Erythroblast (primary cell): ENCODE measurements around the gene EP400.

Experiments
- DNase-seq, 2 experiments: peaks; one replicate each; lab custom pipeline; 2025; lab: John Stamatoyannopoulos, UW
- GATA1 ChIP-seq: IDR thresholded peaks from 2 replicates; pipeline ENCODE4 v1.6.1; 2011; ENCODE audit warnings: low read depth, mild to moderate bottlenecking, control low read depth, low read length, moderate library complexity
- POLR2A ChIP-seq: IDR thresholded peaks from 2 replicates; pipeline ENCODE4 v1.6.1; 2011; ENCODE audit warnings: mild to moderate bottlenecking, low read length

EP400 gene

DNA sequence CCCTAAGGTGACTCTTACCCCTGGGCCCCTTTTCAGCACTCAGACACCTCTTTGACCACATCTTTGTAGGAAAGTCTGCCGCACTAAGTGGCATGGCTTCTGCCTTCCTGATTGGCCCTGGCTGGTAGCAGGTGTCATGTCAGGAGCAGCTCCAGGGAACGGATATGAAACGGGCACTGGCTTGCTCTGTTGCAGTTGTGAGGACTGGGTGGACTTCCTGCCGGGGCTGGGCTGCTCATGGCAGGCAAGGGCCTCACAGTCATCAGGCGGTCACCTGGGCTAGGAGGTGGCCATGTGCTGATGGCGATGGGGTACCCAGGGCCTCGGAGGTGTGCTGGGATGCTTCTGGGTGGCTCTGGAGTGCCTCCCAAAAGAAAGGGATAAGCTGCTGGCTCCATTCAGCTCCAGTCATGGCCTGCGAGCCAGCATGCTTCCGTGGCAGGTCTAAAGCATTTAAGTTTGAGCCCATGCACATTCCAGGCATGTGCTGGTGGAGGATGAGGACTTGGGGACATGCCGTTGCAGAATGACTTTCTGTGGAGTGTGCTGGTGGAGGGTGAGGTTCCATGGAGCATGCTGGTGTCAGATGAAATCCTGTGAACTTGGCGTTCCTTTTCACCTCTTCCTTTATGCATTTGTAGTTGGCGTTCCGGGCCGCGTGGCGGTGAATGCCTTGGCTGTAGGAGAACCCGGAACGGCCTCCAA is 77.2 kb downstream of the EP400 start:
- DNase-seq = no peak
- TF ChIP-seq GATA1 (no peak), POLR2A (no peak)

DNA sequence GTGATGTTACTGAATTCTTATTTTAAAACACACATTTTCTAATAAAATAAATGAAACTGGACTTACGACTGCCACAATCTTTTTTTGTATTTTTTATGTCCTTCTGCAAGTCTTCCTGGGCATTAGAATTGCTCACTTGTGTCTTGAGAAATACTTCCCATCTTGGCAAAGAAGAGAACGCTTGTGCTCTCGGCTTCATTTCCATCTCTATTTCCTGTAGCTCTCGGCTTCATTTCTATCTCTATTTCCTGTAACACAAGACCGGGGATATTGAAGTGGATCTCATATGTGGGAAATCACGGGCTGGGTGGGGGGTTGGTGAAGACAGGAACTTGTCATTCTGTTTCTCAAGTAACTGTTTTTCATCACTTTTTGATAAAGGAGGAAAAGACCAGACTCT is 77.9 kb downstream of the EP400 start:
- DNase-seq = no peak
- TF ChIP-seq POLR2A = no peak
- TF ChIP-seq GATA1 = no peak

DNA sequence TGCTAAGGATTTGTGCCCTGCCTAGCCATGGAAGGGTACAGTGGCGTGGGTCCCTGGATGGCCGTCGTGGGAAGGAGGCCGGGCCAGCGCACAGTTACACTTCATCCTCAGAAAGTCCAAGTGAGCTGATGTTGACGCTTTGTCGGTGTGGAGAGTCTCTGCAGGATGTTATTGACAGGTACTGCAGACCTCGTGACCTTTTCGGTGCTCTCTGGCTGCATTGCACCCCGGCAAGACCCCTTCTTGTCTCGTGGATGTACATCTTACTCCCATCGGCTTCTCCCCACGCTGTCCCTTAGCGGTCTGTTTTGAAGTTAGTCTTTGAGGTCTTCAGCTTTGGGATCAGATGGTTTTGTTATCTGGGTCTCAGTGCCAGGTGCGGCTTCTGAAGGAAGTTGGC is 78.4 kb downstream of the EP400 start:
- no peak for TF ChIP-seq POLR2A
- TF ChIP-seq GATA1 = no peak
- no peak for DNase-seq

DNA sequence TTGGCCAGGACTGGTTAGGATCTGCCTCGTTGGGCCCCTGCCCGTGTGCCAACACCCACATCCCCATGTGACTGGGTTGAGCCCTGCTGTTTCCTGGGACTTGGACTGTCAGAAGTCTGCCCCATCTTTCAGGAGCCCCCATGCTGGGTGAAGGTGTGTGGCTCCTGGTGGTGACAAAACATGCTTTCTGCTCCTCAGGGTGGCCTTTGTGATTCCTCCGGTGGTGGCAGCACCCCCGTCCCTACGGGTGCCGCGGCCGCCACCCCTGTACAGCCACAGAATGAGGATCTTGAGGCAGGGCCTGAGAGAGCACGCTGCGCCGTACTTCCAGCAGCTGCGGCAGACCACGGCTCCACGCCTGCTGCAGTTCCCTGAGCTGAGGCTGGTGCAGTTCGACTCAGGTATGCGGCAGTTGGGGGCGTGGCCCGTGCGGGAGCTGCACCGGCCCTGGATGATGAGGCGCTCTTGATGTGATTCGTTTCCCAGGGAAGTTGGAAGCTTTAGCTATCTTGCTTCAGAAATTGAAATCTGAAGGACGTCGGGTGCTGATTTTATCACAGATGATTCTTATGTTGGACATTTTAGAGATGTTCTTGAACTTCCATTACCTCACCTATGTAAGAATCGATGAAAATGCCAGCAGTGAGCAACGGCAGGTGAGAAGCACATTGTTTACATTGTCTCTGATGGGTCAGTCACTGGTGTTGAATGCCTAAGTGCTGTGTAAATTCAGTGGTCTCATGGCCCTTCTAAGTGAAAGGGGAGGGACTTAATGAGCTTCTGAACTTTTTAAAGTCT is 80.0 kb downstream of the EP400 start:
- TF ChIP-seq POLR2A = no peak
- no peak for TF ChIP-seq GATA1
- DNase-seq = no peak

DNA sequence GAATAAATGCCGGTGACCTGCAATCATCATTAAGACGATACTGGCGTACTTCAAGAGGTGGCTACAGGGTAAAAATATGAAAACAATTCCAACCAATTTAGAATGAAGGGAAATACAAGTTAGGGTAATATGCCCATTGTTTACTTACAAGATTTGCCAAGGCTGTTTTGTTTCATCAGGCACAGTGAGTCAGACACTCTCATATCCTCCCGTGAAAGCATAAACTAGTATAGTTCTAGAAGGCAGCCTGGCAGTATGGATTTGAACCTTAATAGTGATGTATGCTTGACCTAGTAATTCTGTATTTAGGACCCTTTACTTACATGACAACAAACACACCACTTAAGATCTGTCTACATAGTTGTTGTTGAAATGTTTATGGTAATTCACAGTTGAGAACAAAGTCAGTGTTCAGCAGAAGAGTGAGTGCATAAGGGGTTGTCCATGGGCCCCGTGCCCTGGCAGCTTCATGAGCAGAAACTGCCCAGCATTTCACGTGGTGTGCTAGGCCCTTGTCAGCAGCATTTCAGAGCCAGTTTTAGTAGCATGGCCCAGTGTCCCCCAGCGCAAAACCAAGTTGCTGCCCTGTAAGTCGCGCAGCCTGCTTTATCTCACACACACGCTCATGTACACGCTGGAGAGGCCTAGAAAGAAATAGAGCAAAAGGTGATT is 80.8 kb downstream of the EP400 start:
- TF ChIP-seq POLR2A (no peak), GATA1 (no peak)

DNA sequence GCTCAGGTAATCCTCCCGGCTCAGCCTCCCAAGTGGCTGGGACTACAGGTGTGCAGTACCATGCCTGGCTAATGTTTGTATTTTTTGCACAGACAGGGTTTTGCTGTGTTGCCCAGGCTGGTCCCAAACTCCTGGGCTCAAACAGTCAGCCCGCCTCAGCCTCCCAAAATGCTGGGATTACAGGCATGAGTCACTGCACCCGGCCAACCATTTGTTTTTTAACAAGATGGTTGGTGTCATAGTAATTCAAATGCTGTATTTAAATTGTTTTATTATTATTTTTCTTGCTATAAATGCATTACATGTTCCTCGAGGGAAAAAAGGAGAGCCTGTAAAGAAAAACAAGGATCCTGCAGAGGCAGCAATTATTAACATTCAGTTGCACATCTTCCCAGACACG is 83.9 kb downstream of the EP400 start:
- DNase-seq = no peak
- TF ChIP-seq POLR2A (no peak), GATA1 (no peak)

More for the DNA sequence above, 80.8 kb downstream of the EP400 start:
- no peak for DNase-seq

DNA sequence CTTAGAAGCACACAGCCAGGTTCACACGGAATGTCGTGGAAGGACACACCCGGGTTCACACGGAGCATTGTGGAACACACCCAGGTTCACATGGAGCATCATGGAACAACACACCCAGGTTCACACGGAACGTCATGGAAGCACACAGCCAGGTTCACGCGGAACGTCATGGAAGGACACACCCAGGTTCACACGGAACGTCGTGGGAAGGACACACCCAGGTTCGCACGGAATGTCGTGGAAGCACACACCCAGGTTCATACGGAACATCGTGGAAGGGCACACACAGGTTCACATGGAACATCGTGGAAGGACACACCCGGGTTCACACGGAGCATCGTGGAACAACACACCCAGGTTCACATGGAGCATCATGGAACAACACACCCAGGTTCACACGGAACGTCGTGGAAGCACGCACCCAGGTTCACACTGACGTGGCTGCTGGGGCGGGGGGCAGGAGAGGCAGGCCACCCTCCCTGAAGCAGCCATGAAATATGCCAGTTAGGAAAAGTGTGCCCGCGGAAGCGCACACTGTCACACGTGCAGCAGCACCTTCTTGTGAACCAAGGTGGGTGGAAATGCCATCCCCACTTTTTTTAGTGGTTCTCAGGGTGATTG is 86.4 kb downstream of the EP400 start:
- no peak for DNase-seq
- TF ChIP-seq POLR2A = no peak
- no peak for TF ChIP-seq GATA1

DNA sequence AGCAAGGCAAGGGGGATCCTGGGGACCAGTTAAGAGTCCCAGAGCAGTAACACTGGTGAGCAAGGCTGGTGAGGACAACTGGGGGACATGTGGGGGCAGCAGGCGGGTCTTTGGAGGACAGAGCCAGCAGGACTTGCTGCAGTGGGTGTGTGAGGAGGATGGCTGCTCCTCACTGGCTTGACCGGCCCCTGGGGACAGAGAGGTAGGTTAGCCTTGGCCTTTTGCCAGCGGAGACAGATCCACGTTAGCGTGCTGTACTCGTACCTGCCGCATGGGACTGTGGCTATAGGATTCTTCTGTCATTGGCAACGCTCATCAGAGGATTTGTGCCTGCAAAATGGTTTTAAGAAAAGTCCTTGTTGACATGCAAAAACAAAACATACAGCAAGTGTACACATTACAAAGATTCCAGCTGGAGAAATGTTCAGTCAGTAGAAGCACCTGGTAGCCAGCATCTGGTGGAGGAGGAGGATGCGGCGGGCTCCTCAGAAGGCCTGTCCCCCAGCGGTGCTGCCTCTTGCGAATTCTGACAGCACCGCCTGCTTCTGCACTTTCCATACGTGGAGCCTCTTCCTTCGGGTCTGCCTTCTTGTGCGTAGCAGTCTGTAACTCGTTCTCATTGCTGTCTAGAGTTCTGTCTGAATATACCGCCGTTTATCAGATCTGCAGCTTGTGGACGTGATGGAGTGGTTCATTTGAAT is 91.3 kb downstream of the EP400 start:
- TF ChIP-seq GATA1 = no peak
- no peak for TF ChIP-seq POLR2A
- no peak for DNase-seq

DNA sequence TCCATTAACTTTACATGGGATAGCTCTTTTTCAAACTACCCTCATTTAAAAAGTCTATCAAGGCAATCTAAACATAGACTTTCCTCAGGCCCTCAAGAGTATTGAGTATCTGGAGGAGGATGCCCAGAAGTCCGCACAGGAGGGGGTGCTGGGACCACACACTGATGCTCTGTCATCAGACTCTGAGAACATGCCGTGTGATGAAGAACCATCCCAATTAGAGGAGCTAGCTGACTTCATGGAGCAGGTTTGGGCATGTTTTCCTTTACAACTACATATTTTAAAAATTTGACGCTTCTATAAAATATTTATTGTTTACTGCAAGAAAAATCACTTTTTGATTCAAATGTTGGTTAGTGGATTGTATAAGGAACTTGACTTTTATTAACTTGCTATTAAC is 93.5 kb downstream of the EP400 start:
- DNase-seq = no peak
- TF ChIP-seq GATA1 (no peak), POLR2A (no peak)

DNA sequence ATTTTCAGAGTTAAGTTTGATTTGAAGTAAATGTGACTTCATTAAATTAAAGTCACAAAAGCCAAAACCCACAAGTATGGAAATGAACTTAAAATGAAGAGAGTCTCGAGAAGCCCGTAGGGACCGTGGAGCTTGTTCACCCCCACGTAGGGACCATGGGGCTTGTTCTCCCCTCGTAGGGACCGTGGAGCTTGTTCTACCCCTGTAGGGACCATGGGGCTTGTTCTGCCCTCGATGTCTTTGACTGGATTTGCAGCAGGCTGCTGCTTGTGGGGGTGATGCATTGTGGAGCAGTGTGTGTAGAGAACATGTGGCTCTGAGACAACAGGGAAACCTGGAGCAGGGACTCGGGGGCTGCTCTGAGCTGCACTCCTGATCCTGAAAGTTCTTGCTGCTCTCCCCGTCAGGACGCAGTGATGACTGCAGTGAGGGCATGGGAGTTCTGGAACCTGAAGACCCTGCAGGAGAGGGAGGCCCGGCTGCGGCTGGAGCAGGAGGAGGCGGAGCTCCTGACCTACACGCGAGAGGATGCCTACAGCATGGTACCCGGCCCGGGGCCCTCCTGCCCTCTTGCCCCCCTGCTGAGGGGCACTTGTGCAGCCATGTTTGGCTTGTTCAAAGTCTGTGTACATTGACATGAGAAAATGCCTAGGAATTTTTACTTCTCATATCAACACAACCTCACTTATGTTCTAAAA is 94.2 kb downstream of the EP400 start:
- TF ChIP-seq GATA1 (no peak), POLR2A (no peak)
- DNase-seq = no peak

DNA sequence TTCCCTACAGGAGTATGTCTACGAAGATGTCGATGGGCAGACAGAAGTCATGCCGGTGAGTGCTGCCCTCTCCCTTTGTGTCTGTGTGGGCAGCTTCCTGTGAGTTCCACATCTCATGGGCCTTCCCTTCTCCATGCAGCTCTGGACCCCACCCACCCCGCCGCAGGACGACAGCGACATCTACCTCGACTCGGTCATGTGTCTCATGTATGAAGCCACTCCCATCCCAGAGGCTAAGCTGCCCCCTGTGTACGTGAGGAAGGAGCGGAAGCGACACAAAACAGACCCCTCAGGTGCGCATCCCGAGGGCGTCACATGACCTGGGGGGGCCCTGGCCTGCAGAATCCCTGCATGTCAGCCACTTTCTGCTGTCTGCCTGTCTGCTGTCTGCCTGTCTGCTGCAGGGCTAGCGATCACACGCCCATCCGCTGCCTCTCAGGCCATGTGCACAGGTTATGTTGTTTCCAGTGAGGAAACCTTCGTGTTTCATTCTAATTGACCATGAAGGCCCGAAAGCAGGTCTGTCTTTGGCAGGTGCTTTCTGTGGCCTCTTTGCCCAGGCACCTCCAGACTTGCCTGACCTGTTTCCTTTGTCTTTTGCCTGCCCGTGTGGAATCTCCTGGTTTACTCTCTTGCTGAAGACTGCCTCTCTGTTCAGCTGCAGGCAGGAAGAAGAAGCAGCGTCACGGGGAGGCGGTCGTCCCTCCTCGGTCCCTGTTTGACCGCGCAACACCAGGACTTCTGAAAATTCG is 95.1 kb downstream of the EP400 start:
- no peak for DNase-seq
- TF ChIP-seq POLR2A (no peak), GATA1 (no peak)

DNA sequence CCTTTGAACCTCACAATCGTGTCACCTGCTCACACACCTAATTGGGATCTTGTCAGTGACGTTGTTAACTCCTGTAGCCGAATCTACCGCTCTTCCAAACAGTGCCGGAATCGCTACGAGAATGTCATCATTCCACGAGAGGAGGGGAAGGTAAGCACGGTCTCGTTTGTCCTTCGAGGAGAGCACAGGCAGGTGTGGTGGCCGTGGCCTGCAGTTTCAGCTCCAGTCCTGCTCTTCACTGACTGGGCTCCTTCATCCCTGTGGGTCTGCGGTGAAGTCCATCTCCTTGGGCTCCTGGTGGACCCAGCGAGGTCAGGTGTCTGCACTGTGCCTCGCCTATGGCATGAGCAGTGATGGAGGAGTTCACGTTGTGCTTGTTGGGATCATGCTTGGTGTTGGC is 96.0 kb downstream of the EP400 start:
- peak in 1 of 2 experiments; percentile 9 for DNase-seq
- TF ChIP-seq GATA1 (no peak), POLR2A (no peak)
